Anterior cingulate cortex (tissue), 58 donors: ENCODE results near the gene KRT4.
"Not testable (repeated sequence)": the region's sequence is repeated elsewhere in the genome, so short reads cannot be mapped to it uniquely, and the experiment has no call there.

ENCODE experiments used
- DNase-seq, 58 donors: peaks; one replicate each; lab custom pipeline; 2025; lab: John Stamatoyannopoulos, UW

The KRT4 gene

DNA sequence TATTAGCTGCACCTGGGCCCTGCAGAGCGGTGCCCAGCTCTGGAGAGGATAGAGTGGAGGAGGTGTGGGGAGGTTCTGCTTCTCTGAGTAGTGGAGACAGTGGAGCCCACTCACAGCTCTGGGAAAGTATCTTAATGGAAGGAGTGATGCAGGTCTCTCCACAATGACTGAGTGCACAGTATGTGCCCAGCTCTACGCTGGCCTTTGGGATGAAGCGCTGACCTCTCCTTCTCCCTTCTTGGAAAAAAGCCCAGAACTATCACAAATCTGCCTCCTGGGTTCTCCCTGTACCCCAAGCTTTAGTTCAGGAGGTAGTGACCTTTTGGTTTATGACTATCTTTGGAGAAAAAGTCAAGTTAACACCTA is 17.5 kb downstream of the KRT4 start:
- no peak for DNase-seq

DNA sequence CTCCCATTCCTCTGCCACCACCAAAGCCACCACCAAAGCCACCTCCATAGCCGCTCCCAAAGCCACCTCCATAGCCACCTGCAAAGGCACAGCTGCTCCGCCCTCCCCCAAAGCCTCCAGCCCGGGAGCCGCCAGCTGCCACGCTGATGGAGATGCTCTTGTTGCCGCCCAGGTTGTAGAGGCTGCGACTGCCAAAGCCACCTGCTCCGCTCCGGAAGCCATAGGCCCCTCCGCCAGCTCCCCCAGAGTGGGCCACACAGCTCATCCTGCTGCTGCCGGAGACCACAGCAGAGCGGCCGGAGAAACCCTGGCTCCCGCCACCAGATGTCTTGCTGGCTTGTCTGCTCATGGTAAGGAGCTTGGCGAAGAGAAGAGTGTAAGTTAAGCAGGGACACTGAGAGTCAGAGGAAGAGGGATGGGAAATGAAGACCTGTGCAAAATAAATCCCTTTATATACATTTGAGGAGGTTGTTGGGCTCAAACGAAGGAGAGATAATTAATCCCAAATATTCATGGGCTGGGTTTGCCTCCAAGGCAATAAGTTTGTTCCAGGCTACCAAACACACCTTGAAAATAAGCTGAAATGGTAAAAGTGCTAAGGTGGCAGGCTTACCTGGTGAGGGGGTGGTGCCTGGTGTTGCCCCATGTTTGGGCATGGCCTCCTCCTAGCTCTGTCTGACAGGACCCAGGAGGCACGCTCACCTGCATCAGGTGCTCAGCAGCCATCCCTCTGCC is 18.1 kb downstream of the KRT4 start, which contains the start of gene KRT3:
Gene KRT3 (minus strand): TSS at position 424 of the 735 bp plus-strand sequence. CDS start 75 bp downstream, at position 349.
- DNase-seq, result no peak

DNA sequence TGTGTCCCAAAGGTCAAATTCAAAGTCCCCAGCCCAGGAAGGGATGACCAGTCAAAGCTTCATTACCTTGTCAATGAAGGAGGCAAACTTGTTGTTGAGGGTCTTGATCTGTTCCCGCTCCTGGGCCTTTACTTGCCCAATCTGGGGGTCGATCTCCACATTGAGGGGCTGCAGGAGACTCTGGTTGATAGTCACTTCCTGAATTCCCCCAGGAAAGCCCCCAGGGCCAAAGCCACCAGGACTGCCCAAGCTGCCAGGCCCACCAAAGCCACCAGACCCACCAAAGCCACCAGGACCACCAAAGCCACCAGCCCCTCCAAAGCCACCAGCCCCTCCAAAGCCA is 18.6 kb downstream of the KRT4 start:
- DNase-seq, result not testable (repeated sequence)

DNA sequence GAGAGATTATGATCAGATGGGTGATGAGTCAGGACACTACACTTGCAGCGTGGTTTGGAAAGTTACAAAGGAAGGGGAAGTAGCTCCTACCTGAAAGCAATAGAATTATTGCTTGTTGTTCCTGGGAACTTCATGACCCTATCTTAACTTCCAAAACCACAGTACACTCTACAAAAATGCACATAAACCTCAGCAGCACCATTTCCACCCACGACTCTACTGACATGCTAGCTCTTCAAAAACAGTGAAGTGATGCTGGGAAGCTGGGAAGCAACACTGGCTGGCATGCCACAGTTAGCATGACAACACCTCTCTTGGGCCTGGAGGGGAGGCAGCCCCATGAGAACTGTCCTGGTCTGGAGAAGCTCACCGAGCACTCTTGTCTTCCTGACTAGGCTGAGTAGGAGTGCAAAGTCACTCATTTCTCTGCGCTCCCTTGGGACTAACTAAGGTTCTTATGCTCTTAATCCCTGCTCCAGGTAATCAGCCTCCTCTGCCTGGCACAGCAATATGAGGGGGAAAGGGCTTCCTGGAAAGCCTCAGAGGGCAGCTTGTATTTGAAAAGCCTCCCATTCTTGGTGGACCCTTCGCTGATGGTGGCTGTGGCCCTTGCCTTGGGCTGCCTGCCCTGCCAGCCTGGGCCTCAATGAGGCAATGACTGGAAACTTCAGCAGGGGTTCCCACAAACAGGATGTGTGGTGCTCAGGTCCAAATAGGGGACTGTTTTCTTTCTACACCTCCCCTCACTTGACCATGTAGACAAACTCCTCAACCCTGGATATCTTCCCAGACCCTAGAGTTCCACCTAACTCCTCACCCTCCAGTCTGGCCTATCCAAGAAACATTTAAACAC is 19.2 kb downstream of the KRT4 start:
- DNase-seq, result no peak

DNA sequence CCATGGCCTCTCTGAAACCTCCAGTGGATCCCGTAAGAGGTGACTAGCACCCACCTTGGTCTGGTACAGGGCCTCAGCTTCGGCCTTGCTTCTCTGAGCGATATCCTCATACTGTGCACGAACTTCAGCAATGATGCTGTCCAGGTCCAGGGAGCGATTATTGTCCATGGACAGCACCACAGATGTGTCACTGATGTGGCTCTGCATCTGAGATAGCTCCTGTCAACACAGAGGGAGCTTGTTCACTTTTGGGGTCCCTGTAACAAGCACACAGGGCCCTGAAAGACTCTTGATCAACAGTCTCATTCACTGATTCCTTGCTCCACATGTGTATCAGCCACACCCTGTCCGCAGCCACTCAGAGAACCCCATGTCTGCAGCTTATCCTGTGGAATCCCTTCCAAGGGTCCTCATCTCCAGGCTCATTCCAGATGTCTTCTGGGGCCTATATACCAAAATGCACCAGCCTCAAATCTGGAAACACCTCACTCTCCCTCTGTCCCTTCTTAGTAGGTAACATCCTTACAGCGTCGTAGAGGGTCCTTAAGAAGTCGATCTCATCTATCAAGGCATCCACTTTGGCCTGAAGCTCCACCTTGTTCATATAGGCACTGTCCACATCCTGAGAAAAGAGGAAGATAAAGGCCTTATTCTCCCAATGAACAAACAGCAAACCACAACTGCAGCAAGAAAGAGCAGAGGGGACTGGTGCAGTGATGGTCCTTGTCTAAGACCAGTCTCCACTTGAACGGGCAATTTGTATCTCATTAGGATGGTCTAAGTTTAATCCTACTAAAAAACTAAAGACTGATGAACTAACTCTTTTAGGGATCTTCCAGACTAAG is 21.5 kb downstream of the KRT4 start:
- no peak for DNase-seq

DNA sequence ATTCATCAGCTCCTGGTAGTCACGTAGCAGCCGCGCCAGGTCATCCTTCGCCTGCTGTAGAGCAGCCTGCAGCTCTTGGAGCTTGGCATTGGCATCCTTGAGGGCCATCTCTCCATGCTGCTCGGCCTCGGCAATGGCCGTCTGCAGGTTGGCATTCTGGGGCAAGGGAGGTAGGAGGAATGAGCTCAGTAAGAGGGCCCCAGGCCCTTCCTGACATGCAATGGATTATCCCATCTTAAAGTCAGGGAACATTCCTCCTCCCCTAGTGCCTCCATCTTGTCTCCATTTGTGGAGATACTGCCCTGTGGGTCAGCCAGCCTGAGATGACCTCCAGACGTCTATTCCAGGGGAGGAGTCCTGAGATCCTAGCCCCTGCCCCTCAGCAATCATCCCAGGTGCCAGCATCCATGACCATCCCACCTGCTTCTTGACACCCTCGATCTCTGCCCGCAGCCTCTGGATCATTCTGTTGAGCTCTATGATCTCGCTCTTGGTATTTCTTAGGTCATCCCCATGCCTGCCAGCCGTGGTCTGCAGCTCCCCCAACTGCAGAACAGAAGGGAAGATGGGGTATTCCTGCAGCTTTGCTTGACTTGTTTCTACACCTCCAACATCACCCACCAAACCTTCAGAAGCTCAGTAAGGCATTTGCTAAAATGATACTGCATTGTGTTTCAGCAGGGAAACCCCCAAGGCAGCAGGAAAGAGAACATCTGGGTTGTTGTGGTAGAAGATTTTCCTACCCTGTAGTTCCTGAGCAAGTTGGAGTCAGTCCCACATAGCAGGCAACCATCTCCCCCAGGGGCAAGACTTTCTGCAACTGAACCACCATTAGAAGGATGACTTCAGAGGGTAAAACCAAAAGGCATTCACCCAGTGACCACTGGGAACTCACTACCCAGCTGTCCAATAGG is 22.4 kb downstream of the KRT4 start:
- no peak for DNase-seq

DNA sequence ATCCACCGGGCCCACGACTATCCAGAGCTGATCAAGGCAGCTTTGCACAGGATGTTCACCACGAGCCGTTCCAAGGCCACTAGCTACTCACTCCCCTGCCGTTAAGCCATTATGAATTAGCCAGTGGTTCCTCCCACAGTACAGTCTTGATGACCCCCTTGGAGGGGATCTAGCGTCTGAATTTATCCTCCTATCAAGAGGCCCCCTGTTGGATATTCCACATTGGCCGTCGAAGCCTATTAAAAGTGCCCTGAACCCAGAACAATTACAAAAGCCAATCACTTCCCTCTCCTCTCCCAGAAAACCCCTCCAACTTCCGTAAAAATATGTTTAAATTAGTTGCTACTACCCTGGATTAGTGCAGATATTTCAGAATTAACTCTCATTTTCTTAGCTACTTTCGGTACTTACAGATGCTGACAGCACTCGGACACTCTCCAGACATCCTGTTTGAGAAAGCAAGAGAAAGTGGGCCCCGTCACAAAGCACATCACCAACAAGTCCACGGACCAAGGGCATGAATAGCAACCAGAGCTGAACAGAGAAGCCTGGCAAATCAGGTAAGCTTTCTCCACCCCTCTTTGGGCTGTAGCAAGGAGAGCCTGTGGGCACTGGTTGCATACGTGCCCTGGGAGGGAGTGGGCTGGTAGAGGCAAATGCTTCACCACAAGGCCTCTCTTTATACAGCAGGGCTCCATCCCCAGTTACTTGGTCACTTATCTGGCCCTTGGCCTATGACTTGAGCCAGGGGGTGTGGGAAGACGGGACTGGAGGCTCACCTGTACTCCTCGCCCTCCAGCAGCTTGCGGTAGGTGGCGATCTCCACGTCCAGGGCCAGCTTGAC is 23.3 kb downstream of the KRT4 start:
- no peak for DNase-seq

DNA sequence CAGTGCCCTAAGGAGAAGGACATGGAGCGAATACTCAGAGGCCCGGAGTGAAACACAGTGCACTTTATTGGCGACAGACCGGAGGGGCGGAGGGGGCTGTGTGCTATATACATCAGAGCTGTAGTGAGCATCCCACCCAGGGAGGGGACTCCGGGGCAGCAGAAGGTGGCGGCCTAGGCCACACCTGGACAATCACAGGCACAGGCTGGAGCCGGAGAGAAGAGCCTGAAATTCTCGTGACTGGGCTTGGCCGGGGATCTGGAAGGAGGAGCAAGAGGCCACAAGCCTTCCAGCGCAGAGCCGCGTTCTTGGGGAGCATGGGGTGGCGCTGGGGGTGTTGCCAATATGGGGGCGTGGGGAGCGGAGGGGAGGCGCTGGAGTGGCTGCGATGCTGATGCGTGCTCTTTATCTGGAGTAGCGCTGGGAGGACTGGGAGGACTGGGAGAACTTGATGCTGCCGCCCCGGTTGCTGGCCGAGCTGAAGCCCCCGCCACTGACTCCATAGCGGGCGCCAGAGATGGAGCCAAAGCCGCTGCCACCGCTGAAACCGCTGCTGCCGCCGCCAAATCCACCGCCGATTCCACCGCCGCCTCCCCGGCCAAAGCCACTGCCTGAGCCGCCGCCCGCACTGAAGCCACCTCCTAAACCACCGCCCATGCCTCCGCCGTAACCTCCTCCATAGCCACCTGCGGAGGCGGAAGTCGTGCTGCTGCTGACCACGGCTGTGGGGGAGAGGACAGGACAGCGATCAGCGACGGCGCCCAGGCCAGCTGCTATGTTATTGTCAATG is 24.1 kb downstream of the KRT4 start:
- DNase-seq, result peak in 7 of 58 donors; percentile 4 to 20 (median 8)

DNA sequence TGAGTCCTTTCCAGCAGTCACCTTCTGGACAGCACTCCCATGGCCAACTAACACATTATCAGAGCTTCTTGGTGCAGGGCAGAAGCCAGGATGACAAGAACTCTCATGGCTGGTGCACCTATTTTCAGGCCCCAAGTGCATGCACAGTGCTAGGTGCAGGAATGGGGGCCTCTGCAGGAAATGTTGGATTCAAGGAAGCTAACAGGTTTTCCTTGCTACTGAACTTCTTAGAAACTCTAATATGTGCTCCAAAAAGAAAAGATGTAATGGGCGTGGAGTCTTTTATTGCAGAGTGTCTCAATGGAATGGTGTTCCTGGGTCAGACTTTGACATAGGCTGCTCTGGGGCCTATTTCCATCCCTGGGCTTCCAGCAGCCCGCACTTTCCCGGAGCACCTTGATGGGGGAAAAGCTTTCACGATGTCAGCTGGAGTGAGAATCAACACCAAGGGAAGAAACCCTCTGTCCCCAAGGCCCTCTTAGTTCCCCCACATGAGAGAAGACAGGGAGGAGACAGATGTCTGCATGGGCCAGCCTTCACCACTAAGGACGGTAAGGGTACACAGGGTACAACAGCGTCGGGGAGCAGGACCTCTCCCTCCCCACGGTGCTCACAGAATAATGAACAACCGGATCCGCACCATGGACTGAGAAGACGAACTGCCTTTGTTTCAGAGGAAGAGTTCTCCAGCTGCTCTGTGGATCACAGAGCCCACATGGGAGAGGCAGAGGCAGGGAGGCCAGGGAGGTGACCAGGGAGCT is 24.9 kb downstream of the KRT4 start:
- no peak for DNase-seq

DNA sequence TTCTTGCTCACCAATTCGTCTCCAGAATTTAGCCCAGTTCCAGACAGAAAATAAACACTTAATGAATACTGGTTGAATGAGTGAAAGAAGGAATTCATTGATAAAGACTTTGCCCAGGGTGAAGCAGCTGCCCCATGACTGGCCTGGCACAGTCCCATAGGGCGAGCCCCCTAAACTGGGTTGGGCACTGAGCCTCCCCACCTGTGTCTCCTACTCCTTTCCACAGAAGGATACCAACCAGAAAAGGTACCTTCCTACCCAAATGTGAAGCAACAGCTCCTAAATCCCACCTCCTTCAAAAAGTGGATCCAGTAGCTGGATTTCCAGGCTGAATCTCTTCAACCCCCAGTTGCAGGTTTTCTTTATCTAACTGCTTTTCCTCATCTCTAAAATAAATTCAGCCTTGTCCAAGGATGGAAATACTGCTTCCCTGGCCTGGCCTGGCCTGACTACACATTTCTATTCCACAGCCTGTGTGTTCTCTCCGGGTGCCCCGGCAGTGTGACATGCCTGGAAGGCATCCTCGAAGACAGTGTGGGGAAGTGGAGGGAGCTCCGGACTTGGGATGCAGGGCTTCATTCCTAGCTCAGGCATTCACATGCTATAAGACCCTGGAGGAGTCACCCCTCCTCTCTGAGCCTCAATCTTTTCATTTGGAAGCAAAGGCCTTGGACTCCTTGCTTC is 25.6 kb downstream of the KRT4 start:
- no peak for DNase-seq

DNA sequence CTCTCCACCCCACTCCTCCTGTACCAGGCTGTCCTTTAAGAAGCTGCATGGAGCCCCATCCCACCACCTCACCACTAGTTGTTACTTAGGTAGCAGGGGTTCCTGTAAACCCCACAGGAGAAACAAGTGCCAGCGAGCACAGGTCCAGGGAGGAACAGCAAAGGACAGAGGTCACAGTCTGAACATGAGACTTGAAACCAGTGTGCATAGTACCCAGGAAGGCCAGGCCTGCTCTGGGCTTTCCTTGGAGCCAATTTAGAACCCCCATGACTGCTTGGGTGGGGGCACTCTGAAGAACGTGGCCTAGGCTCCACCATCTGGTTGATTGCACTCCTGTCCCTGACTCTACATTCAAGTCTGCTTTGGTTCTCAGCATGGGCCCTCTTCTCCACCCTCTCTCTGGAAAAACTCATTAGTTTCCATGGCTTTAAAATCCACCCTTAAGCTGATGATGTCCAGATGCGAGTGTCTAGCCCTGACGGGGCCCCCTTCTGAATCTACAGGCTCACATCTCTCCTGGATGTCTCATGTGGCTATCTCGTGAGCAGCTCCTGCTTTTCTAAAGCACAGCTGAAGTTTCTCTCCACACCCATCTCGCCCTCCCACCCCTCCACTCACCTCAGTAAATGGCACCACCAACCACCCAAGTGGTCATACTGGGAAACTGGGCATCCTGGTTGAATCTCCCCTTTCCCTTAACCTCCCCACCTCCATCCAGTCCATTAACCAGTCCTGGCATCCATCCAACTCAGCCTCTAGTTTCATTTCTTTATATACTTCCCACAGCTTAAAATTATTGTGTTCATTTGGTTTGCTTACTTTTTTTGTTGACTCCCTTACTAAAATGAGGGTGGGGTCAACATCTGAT is 26.4 kb downstream of the KRT4 start:
- no peak for DNase-seq

DNA sequence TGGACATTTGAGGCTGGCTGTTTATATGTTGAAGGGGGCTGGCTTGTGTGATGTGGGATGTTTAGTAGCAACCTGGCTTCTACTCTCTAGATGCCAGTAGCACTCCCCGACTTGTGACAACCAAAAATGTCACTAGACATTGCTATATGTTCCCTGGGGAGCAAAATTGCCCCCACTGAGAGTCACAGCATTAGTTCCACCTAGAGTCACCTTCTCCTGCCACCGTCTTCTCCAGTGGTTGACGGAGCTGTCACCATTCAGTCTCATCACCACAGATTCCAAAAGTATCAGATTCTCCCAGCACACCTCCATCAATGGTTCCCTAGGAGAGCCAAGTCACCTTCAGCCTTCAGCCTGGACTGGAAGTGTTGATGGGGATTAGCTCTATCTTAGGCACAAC is 29.0 kb downstream of the KRT4 start:
- DNase-seq, result no peak

DNA sequence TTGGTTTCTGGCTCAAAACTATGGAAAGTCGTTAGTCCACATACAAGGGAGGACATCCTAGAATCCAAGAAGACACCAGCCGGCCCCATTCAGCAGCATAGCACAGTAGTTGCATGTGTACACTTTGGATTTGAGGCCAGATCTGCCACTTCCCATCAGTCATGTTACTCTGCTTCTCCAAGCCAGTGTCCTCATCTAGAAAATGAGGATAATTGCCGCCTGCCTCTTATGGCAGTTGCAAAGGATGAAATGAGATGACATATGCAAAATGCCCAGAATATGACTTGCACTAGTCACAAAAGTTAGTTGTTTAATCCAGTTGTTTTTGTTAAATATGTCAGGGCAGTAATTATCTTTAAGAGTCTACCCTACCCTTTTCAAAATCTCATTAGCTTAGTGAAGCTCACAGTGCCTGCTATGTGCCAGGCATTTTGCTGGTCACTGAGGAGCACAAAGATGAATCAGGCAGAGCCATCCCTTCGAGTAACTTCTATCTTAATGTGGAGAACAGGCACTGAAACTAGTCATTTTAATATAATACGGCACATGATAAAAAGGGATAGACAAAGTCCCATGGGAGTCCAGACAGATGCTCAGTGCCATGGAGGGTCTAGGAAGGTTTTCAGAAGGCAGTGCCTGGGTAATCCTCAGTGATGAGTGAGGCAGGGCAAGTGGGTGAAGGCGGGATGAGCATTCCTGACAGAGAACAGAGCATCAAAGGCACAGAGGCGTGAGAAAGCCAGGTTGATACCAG is 30.2 kb downstream of the KRT4 start:
- no peak for DNase-seq

DNA sequence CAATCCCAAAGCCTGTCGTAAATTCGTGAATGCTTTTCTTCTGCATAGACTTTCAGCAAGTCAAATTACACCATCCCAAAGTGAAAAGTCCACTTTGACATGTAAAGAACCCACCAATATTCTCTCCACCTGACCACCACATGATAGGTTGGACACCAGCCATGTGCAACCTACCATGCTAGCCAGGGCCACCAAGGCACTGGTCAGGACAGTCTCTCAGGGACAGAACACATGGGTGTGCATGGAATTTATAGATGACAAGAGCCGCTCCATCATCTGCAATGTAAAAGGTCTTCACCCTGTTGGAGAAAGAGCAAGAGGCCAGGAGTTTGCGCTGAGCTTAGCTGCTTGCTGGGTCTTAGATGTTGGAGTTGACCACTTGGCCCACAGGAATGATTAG is 31.4 kb downstream of the KRT4 start:
- DNase-seq, result no peak
